ENCODE measurements around the gene THSD4.

DNA sequence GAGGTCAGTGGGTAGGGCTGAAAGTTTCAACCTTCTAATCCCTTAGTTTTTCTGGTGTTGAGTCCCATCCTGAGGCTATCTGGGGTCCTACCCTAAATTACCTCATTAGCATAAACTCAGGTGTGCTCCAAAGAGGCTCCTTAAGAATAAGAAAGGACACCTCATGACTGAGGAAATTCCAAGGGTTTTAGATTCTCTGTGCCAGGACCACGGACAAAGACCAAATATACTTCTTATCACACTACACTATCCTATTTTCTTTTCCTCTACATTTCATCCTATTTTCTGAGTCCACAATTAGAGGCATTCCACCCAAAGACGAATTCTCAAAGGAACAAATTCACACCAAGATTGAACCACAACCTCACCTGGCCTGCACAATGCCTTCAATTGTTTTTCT is 9.8 kb upstream of the THSD4 start:
- TF ChIP-seq, protein P1, sequence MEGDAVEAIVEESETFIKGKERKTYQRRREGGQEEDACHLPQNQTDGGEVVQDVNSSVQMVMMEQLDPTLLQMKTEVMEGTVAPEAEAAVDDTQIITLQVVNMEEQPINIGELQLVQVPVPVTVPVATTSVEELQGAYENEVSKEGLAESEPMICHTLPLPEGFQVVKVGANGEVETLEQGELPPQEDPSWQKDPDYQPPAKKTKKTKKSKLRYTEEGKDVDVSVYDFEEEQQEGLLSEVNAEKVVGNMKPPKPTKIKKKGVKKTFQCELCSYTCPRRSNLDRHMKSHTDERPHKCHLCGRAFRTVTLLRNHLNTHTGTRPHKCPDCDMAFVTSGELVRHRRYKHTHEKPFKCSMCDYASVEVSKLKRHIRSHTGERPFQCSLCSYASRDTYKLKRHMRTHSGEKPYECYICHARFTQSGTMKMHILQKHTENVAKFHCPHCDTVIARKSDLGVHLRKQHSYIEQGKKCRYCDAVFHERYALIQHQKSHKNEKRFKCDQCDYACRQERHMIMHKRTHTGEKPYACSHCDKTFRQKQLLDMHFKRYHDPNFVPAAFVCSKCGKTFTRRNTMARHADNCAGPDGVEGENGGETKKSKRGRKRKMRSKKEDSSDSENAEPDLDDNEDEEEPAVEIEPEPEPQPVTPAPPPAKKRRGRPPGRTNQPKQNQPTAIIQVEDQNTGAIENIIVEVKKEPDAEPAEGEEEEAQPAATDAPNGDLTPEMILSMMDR (IDR thresholded peaks at IDR 0.05; ENCODE audit: low read length): no peak
- TF ChIP-seq EZH2 (IDR thresholded peaks at IDR 0.05; ENCODE audit: borderline replicate concordance, low read length): no peak
